BE2C (cell line): ENCODE measurements around the gene LY86. TPM values are rescaled to one million over a fixed set of nuclear protein-coding genes. Genes with fewer than 3 reads are reported as not detected.

Source experiments
- DNase-seq: peaks from one replicate; pipeline ENCODE4 v3.0.0-alpha.2; 2020
- H3K27me3 ChIP-seq: fragments of 250-450 bp; sonication (Bioruptor Pico); 2 replicates; pipeline ENCODE4 v1.5.1; 2020; ENCODE audit warnings: mild to moderate bottlenecking
- H3K36me3 ChIP-seq: fragments of 250-450 bp; sonication (Bioruptor Pico); 2 replicates; pipeline ENCODE4 v1.5.1; 2020; ENCODE audit warnings: mild to moderate bottlenecking
- H3K4me1 ChIP-seq: fragments of 250-450 bp; sonication (Bioruptor Pico); 2 replicates; pipeline ENCODE4 v1.5.1; 2020
- H3K4me3 ChIP-seq: 2 replicates; pipeline ENCODE4 v1.5.1; 2011; ENCODE audit warnings: low read depth, low read length
- H3K9me3 ChIP-seq: fragments of 250-450 bp; sonication (Bioruptor Pico); 2 replicates; pipeline ENCODE4 v1.5.1; 2020
- CTCF ChIP-seq: IDR thresholded peaks from 2 replicates; pipeline ENCODE4 v1.5.1; 2012; ENCODE audit warnings: mild to moderate bottlenecking, low read depth, low read length
- polyA plus RNA-seq: library from polyadenylated mRNA; unstranded; fragments of >200 nt; gene quantifications from one replicate; pipeline ENCODE4 v1.2.1, GENCODE V29; 2012; ENCODE audit warnings: low read depth, missing spikeins; ENCODE audit not compliant: insufficient read length, insufficient read depth

The LY86 gene
- polyA plus RNA-seq = not detected

GRCh38 chr6:6588064-6588923, at the start of gene LY86:
LY86 (plus strand) TSS chr6:6588720; CDS start chr6:6588735, 15 bp downstream.
- Histone ChIP-seq H3K4me1 (no peaks in the 10 kb centered on the region), H3K4me3 (no peak within 1 kb of the TSS), H3K36me3 (no peaks in the 10 kb centered on the region), H3K9me3 (no peaks in the 10 kb centered on the region), H3K27me3 (no peaks in the 10 kb centered on the region)
- DNase-seq = no peak
- no peak for TF ChIP-seq CTCF

- no peak for DNase-seq
- TF ChIP-seq CTCF = no peak
- Histone ChIP-seq H3K4me3 (no peak overlapping the region), H3K36me3 (no peaks in the 10 kb centered on the region), H3K9me3 (no peaks in the 10 kb centered on the region), H3K4me1 (no peaks in the 10 kb centered on the region), H3K27me3 (peaks cover 2% of the 10 kb centered on the region; the same call in 1 of the 2 replicates)
Observed at GRCh38 chr6:6539036-6539435, 49.5 kb upstream of the LY86 start.

- H3K9me3 ChIP-seq = no peaks in the 10 kb centered on the region
- peaks cover 21% of the 10 kb centered on the region for H3K27me3 ChIP-seq
- TF ChIP-seq CTCF = no peak
- no peaks in the 10 kb centered on the region for H3K4me1 ChIP-seq
- H3K4me3 ChIP-seq = no peak overlapping the region
- H3K36me3 ChIP-seq = no peaks in the 10 kb centered on the region
- DNase-seq = no peak
Observed at GRCh38 chr6:6542357-6542756, 46.2 kb upstream of the LY86 start.

GRCh38 chr6:6543181-6543879, 45.2 kb upstream of the LY86 start:
- H3K36me3 ChIP-seq = no peaks in the 10 kb centered on the region
- H3K9me3 ChIP-seq = no peaks in the 10 kb centered on the region
- H3K4me1 ChIP-seq = no peaks in the 10 kb centered on the region
- no peak for TF ChIP-seq CTCF
- H3K4me3 ChIP-seq = no peak overlapping the region
- peaks cover 25% of the 10 kb centered on the region for H3K27me3 ChIP-seq
- no peak for DNase-seq

GRCh38 chr6:6545616-6546317, 42.8 kb upstream of the LY86 start:
- H3K4me3 ChIP-seq = peak overlapping the region; percentile 51
- DNase-seq = no peak
- no peaks in the 10 kb centered on the region for H3K4me1 ChIP-seq
- TF ChIP-seq CTCF = no peak
- H3K36me3 ChIP-seq = no peaks in the 10 kb centered on the region
- H3K9me3 ChIP-seq = no peaks in the 10 kb centered on the region
- peaks cover 22% of the 10 kb centered on the region for H3K27me3 ChIP-seq
